Psoas muscle (tissue), 8 donors: Measurements from ENCODE around the gene CERKL. TPM values are rescaled to one million over a fixed set of nuclear protein-coding genes. Genes with fewer than 3 reads are reported as not detected.

ENCODE experiments used
- ATAC-seq, 4 donors: fragments of 200-7000 bp; cut with Tn5 transposase; one replicate each; pipeline ENCODE4 v1.9.1; 2020; ENCODE audit warnings: moderate library complexity in 3 of 4, mild to moderate bottlenecking in 2 of 4
- DNase-seq, 2 donors: peaks; one replicate each; pipeline ENCODE4 v3.0.0-alpha.2; 2020
- H3K27ac ChIP-seq: fragments of 200-600 bp; one replicate; pipeline ENCODE4 v1.8.0; 2022
- H3K27me3 ChIP-seq, 3 donors: fragments of 200-600 bp in 1 of 3; one replicate each; pipeline versions ENCODE4 v1.6.1 to v1.8.0; 2013 to 2022; ENCODE audit warnings: low read length in 2 of 3, mild to moderate bottlenecking in 2 of 3, moderate library complexity in 1 of 3; ENCODE audit not compliant: insufficient read depth in 3 of 3
- H3K36me3 ChIP-seq, 2 donors: fragments of 200-600 bp in 1 of 2; one replicate each; pipeline versions ENCODE4 v1.6.1 to v1.8.0; 2013 to 2022; ENCODE audit warnings: low read depth in 1 of 2, mild to moderate bottlenecking in 1 of 2, moderate library complexity in 1 of 2; ENCODE audit not compliant: insufficient read depth in 1 of 2
- H3K4me1 ChIP-seq: fragments of 200-600 bp; one replicate; pipeline ENCODE4 v1.8.0; 2022
- H3K4me3 ChIP-seq: fragments of 200-600 bp; one replicate; pipeline ENCODE4 v1.8.0; 2022; ENCODE audit warnings: mild to moderate bottlenecking
- H3K9me3 ChIP-seq: fragments of 200-600 bp; one replicate; pipeline ENCODE4 v1.8.0; 2022
- CTCF ChIP-seq: fragments of 200-600 bp; IDR thresholded peaks from one replicate; pipeline ENCODE4 v1.8.0; 2022; ENCODE audit warnings: antibody characterized with exemption
- WGBS, 3 donors: extraction: QIAGEN DNeasy Blood & Tissue Kit; methylation state at CpG; one replicate each; pipeline versions ENCODE4 v1.1.6 to v1.1.7; 2013; 5-methylcytosine and 5-hydroxymethylcytosine counted together
- intact Hi-C, 2 donors: fragments of 100-400 bp; cut with DNase I; formaldehyde crosslinking; loops; one replicate each; pipeline versions ENCODE4 v1.11.0 to v1.14.2; 2022
- polyA plus RNA-seq, 3 donors: library from polyadenylated mRNA; stranded (reverse); fragments of 200-250 nt; gene quantifications; one replicate each; pipeline ENCODE4 v1.2.3, GENCODE V29; 2013
- total RNA-seq, 4 donors: library from RNA; stranded (reverse); fragmentation: NEBNext Ultra II Directional in 2 of 4; extraction: Animal tissue kit (Norgen Biotek cat#: 25700) in 2 of 4; gene quantifications; one replicate each; pipeline versions ENCODE4 v1.2.1 to v1.2.4, GENCODE V29; 2021 to 2023
- donor health status: healthy with polysubstance abuse.
- donor health status: DM: no; HTN: no; CAD: no; lungs with moderate emphysema.
- donor health status: Bipolar disorder and iron deficiency.
- donor health status: healthy.
- donor health status: DM: yes; HTN: yes; CAD: no.
- donor health status: DM: no; HTN: no; CAD: no.
- donor health status: DM: no; HTN: no; CAD: no.
- donor health status: DM: yes; HTN: yes; CAD: no.

Gene CERKL
- total and polyA plus RNA-seq, 7 donors: not detected

GRCh38 chr2:181528441-181528840, 128.5 kb downstream of the CERKL start:
- H3K4me1 ChIP-seq: no peaks in the 10 kb centered on the region
- no peaks in the 10 kb centered on the region for H3K27me3 ChIP-seq
- 70 to 86% (median 82%) methylated on average over 1 of the region's 1 CpG for WGBS, 3 donors
- ATAC-seq (no peak), DNase-seq (no peak)
- no peak for TF ChIP-seq CTCF
- no peak overlapping the region for H3K4me3 ChIP-seq
- intact Hi-C loops: no loop called here
- H3K27ac ChIP-seq: no peak overlapping the region
- H3K9me3 ChIP-seq: no peaks in the 10 kb centered on the region
- no peaks in the 10 kb centered on the region for H3K36me3 ChIP-seq

- Histone ChIP-seq H3K27ac (no peak overlapping the region), H3K27me3 (no peaks in the 10 kb centered on the region), H3K9me3 (no peaks in the 10 kb centered on the region), H3K36me3 (no peaks in the 10 kb centered on the region), H3K4me1 (no peaks in the 10 kb centered on the region), H3K4me3 (no peak overlapping the region)
- WGBS, 3 donors: 80 to 85% (median 85%) methylated on average over 6 of the region's 6 CpGs
- DNase-seq (no peak), ATAC-seq (no peak)
- TF ChIP-seq CTCF: no peak
- intact Hi-C loops: no loop called here
Observed at GRCh38 chr2:181527058-181527457, 129.8 kb downstream of the CERKL start.

- 81 to 84% (median 81%) methylated on average over 4 of the region's 4 CpGs for WGBS, 3 donors
- no peak for ATAC-seq
Observed at GRCh38 chr2:181526014-181526413, 130.9 kb downstream of the CERKL start.

GRCh38 chr2:181523756-181524155, 133.1 kb downstream of the CERKL start:
- no peaks in the 10 kb centered on the region for H3K9me3 ChIP-seq
- H3K27ac ChIP-seq: no peak overlapping the region
- no peak overlapping the region for H3K4me3 ChIP-seq
- WGBS, 3 donors: 83 to 87% (median 86%) methylated on average over 5 of the region's 5 CpGs
- TF ChIP-seq CTCF: no peak
- ATAC-seq: no peak
- H3K4me1 ChIP-seq: no peaks in the 10 kb centered on the region
- no peaks in the 10 kb centered on the region for H3K27me3 ChIP-seq
- no peak for DNase-seq
- intact Hi-C loops: no loop called here
- H3K36me3 ChIP-seq: no peaks in the 10 kb centered on the region

More at GRCh38 chr2:181526014-181526413, 130.9 kb downstream of the CERKL start:
- Histone ChIP-seq H3K9me3 (no peaks in the 10 kb centered on the region), H3K27ac (no peak overlapping the region), H3K4me3 (no peak overlapping the region), H3K4me1 (no peaks in the 10 kb centered on the region), H3K36me3 (no peaks in the 10 kb centered on the region), H3K27me3 (no peaks in the 10 kb centered on the region)
- DNase-seq: no peak
- TF ChIP-seq CTCF: no peak
- intact Hi-C loops: no loop called here

- Histone ChIP-seq H3K27me3 (no peaks in the 10 kb centered on the region), H3K4me3 (no peak overlapping the region), H3K36me3 (no peaks in the 10 kb centered on the region), H3K9me3 (no peaks in the 10 kb centered on the region), H3K4me1 (no peaks in the 10 kb centered on the region), H3K27ac (no peak overlapping the region)
- intact Hi-C loops: no loop called here
- ATAC-seq (no peak), DNase-seq (no peak)
- 87 to 96% (median 91%) methylated on average over 1 of the region's 1 CpG for WGBS, 3 donors
- no peak for TF ChIP-seq CTCF
Observed at GRCh38 chr2:181520253-181520652, 136.7 kb downstream of the CERKL start.
